Activated naive CD4-positive, alpha-beta T cell treated with anti-CD3 and anti-CD28 coated beads, Interleukin-2, amount 50 U/mL, for 72 hours (primary cell): Measurements from ENCODE around the gene CLIP2. TPM values are rescaled to one million over a fixed set of nuclear protein-coding genes. Genes with fewer than 3 reads are reported as not detected.
A peak's percentile ranks its signal among the peaks of the same experiment; 100 is the strongest.
"Not testable (repeated sequence)": the region's sequence is repeated elsewhere in the genome, so short reads cannot be mapped to it uniquely, and the experiment has no call there.

ENCODE experiments used
- ATAC-seq, 2 donors: fragments of 150-1000 bp; cut with Tn5 transposase; 2 replicates each; pipeline ENCODE4 v1.10.0; 2021; ENCODE audit warnings: mild to moderate bottlenecking in 2 of 2, moderate library complexity in 2 of 2
- DNase-seq, 2 donors: peaks; one replicate each; pipeline ENCODE4 v3.0.0; 2021 to 2022; ENCODE audit warnings: low spot score in 2 of 2
- H3K27ac Mint-ChIP-seq, 2 donors: one replicate each; pipeline ENCODE4 v1.8.0; 2022; ENCODE audit warnings: mild to moderate bottlenecking in 2 of 2, mixed read lengths in 2 of 2
- H3K36me3 Mint-ChIP-seq, 2 donors: one replicate each; pipeline ENCODE4 v1.8.0; 2022; ENCODE audit warnings: mixed read lengths in 2 of 2
- H3K9me3 Mint-ChIP-seq, 2 donors: one replicate each; pipeline ENCODE4 v1.8.0; 2022; ENCODE audit warnings: mixed read lengths in 2 of 2
- total RNA-seq, 2 donors: library from RNA; stranded (reverse); gene quantifications; one replicate each; pipeline ENCODE4 v1.2.3, GENCODE V29; 2022

CLIP2 gene
- total RNA-seq: 1 to 10 TPM in 1 of 2 donors, under 1 TPM in 1; 0.89 to 1.1 TPM

DNA sequence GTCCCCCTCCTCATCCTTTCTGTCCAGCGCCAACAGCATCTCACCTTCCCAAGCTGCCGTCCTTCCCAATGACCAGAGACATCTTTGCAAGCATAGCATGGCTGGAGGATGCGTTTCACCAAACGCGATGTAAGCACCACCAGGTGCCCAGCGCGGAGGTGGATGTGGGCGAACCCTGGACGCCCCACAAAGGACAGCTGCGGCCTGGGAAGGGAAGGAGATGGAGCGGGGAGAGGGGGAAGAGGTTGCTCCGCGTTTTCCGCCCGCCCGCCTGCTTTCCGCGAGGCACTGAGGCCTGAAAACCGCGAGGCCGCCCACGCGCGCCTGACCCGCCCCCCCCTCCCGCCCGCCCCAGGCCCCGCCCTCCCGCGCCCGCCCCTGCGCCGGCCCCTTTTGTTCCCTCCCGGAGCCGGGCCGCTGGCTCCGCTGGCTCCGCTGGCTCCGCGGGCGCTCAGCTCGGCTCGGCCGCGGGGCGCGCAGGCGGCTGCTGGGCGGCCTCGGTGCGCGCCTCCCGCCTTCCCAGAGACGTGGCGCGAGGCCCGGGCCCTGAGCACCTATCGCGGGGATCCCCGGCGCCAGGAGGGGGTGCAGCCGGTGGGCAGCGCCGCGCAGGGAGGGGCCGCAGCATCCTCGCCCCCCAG, at the start of gene CLIP2:
Gene CLIP2, plus strand, starts transcription at position 390 of the 641 bp plus-strand sequence. CDS start 28,140 bp downstream, outside the sequence.
- H3K27ac Mint-ChIP-seq: no peak within 1 kb of the TSS
- no peaks in the 10 kb centered on the region for H3K36me3 Mint-ChIP-seq
- DNase-seq (peak in 1 of 2 donors; percentile 67), ATAC-seq (peak; percentile 80 to 95)
- H3K9me3 Mint-ChIP-seq: no peaks in the 10 kb centered on the region

DNA sequence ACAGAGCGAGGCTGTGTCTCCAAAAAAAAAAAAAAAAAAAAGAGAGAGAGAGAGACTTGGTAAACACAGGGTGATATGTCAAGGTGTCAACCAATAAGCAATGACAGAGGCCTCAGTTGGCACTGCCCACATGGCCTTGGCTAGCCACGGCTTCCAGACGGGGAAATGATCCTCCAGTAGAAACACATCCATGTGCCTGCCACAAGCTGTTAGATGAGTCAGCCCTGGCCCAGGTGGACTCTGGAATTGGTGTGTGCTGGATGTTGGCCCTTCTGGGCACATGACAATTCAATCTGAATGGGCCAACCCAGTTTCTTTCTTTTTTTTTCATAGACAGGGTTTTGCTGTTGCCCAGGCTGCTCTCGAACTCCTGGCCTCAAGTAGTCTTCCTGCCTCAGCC, 48.7 kb upstream of the CLIP2 start:
- H3K9me3 Mint-ChIP-seq: no peaks in the 10 kb centered on the region
- H3K27ac Mint-ChIP-seq: no peak overlapping the region
- DNase-seq: no peak
- peaks cover 17 to 25% of the 10 kb centered on the region in 2 donors for H3K36me3 Mint-ChIP-seq
- ATAC-seq: no peak

DNA sequence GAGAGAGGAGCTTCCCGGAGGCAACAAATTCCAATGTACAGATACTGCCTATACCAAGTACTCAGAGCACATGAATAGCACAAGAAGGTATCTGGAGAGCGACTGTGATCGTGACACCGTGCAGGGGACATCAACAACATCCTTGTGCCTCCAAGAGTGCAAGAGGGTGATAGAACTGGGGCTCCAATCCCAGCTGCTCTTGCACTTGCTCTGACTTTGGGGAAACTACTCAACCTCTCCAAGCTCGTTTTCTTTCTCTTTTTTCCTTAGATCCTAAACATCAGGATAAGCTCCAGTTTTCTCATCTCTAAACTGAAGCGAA, 47.1 kb upstream of the CLIP2 start:
- ATAC-seq: no peak
- Mint-ChIP-seq H3K9me3 (no peaks in the 10 kb centered on the region), H3K27ac (peak overlapping the region in 1 of 2 donors; percentile 15), H3K36me3 (peaks cover 17 to 25% of the 10 kb centered on the region in 2 donors)
- no peak for DNase-seq

DNA sequence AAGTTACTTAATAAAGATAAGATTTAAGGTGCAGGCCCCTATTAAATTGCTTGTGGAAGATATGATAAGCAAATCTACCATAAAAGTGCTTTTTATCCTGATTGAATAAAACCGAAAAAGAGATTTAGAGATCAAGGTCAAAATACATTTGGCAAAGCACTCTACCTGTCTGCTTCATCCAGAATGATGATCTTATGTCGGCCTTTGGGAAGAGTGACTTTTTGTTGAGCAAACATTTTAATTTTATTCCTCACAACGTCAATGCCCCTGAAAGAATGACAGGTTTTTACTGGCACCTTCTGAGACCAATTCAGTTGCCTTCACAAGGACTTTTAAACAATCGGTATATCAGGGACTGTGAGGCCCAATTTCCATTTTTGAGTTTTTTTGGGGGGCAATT, 42.7 kb upstream of the CLIP2 start:
- no peak overlapping the region for H3K27ac Mint-ChIP-seq
- DNase-seq: no peak
- ATAC-seq: no peak
- peaks cover 17 to 42% of the 10 kb centered on the region in 2 donors for H3K36me3 Mint-ChIP-seq
- no peaks in the 10 kb centered on the region for H3K9me3 Mint-ChIP-seq

DNA sequence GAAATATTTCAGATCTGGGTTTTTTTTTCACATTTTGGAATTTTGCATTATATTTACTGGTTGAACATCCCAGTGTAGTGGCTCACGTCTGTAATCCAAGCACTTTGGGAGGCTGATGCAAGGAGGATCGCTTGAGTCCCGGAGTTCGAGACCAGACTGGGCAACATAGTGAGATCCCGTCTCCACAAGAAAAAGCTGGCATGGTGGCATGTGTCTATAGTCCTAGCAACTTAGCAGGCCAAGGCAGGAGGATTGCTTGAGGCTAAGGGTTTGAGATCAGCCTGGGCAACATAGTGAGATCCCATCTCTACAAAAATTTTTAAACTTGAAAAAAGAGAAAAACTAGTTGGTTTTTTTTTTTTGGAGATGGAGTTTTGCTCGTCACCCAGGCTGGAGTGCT, 41.1 kb upstream of the CLIP2 start:
- no peaks in the 10 kb centered on the region for H3K9me3 Mint-ChIP-seq
- H3K36me3 Mint-ChIP-seq: peaks cover 15 to 39% of the 10 kb centered on the region in 2 donors
- DNase-seq: no peak
- no peak overlapping the region for H3K27ac Mint-ChIP-seq
- no peak for ATAC-seq

DNA sequence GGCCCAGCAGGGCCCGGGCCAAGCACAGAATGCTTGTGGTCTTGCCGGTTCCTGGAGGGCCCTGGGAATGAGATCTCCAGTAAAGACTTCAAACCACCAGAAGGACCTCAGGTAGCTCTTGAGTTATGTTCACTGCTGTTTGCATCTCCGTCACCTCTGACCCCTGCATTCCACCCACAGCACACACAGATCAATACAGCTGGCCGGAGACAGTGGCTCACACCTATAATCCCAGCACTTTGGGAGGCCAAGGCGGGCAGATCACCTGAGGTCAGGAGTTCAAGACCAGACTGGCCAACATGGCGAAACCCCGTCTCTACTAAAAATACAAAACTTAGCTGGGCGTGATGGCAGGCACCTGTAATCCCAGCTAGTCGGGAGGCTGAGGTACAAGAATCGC, 40.1 kb upstream of the CLIP2 start:
- not testable (repeated sequence) for H3K9me3 Mint-ChIP-seq, DNase-seq, ATAC-seq, H3K27ac Mint-ChIP-seq
- H3K36me3 Mint-ChIP-seq: peaks cover 18 to 35% of the 10 kb centered on the region in 2 donors

DNA sequence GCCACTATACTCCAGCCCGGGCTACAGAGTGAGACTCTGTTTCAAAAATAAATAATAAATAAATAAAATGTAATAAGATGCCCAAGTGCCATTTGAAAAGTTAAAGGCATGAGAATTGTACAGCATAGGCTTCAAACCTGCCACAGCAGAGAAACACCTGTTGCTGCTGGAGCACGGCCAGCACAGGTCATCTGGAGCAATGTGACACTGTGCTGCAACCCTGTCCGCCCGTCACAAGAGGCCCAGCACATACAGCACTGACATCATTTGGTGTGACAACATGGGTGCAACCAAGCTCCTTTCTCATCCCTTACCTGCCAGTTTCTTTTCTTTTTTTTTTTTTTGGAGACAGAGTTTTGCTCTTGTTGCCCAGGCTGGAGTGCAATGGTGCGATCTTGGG, 36.3 kb upstream of the CLIP2 start:
- H3K36me3 Mint-ChIP-seq: peaks cover 20 to 42% of the 10 kb centered on the region in 2 donors
- ATAC-seq (no peak), DNase-seq (no peak)
- peak overlapping the region in 1 of 2 donors; percentile 97 for H3K27ac Mint-ChIP-seq
- no peaks in the 10 kb centered on the region for H3K9me3 Mint-ChIP-seq

DNA sequence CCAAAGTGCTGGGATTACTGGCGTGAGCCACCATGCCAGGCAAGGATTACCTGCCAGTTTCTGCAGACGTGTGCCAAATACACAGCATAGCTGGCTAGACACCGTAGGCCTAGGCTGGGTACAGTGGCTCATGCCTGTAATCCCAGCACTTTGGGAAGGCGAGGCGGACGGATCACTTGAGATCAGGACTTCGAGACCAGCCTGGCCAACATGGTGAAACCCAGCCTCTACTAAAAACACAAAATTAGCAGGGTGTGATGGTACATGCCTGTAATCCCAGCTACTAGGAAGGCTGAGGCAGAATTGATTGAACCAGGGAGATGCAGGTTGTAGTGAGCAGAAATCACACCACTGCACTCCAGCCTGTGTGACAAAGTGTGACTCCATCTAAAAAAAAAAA, 35.9 kb upstream of the CLIP2 start:
- ATAC-seq (no peak), DNase-seq (no peak)
- Mint-ChIP-seq H3K27ac (peak overlapping the region; percentile 96 to 97), H3K36me3 (peaks cover 20 to 41% of the 10 kb centered on the region in 2 donors), H3K9me3 (no peaks in the 10 kb centered on the region)

DNA sequence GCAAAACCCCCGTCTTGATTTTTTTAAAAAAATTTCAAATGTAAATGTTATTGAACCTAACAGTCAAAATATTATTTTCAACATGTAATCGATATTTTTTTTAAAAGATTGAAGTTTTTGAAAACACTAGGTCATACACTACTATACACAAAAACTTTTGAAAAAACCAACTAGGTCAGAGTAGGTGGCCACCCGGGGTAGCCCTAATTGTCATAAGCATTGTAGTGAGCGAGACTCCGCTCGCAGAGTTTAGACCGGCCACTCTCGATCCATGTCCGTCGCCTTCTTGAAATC, 35.4 kb upstream of the CLIP2 start:
- Mint-ChIP-seq H3K27ac (peak overlapping the region; percentile 96 to 97), H3K36me3 (peaks cover 20 to 37% of the 10 kb centered on the region in 2 donors), H3K9me3 (no peaks in the 10 kb centered on the region)
- DNase-seq (no peak), ATAC-seq (peak in 1 of 2 donors; percentile 9)

DNA sequence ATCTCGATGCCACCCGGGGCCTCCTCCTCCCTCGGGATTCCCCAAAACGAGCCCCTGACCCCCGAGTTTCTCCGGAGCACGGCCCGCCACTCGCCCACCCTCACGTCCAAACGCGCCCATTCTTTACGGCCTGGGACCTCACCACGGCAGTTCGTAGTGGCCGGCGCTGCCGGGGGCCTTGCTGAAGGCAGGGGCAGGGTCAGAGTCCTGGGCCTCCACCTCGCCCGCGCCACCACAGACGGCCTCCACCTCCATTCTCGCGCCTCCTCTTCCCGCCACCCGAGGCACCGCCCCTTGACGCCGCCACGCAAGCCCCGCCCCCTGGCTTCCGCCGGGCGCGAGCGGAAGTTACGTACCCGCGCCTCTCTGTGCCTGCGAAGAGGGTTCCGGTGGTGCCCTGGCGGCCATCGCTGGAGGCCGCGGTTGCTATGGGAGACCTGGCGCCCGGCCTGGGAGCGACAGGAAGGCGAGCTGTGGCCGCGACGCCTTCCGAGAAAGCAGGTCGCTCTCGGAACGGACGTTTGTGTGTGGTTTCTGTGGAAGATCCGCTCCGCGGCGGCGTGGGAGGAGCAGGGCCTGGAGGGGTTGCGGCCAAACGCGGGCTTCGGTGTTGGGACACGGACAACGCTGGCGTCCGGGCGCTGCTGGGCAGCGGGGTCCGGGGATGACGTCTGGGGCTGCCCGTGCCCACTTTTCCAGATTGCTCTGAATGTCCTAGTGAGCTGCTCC, 34.9 kb upstream of the CLIP2 start, which contains the start of gene RFC2:
Gene RFC2, minus strand, starts transcription at position 271 of the 729 bp plus-strand sequence. Its CDS starts 16 bp downstream, at position 255.
- peak within 1 kb of the TSS; percentile 96 to 97 for H3K27ac Mint-ChIP-seq
- peaks cover 20 to 33% of the 10 kb centered on the region in 2 donors for H3K36me3 Mint-ChIP-seq
- ATAC-seq: peak; percentile 98
- DNase-seq: peak; percentile 99 to 100
- H3K9me3 Mint-ChIP-seq: no peaks in the 10 kb centered on the region

DNA sequence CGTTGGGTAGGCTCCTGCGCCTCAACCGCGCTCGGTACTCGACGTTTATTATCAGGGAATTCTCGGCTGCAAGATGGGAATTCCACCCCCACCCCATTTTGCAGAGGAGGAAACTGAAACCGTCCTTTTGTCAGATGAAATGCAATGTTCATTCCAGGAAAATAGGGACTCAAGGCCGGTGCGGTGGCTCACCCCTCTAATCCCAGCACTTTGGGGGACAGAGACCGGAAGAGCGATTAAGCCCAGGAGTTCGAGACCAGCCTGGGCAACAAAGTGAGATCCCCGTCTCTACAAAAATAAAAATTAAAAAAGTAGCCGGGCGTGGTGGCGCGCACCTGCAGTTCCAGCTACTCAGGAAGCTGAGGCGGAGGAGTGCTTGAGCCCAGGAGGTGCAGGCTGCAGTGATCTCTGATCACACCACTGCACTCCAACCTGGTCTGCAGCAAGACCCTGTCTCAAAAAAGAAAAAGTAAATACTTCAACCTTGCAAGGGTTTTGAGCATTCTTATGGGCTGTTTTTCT, 34.3 kb upstream of the CLIP2 start:
- H3K9me3 Mint-ChIP-seq: no peaks in the 10 kb centered on the region
- ATAC-seq (no peak), DNase-seq (no peak)
- H3K27ac Mint-ChIP-seq: peak overlapping the region; percentile 96 to 97
- peaks cover 20 to 28% of the 10 kb centered on the region in 2 donors for H3K36me3 Mint-ChIP-seq

DNA sequence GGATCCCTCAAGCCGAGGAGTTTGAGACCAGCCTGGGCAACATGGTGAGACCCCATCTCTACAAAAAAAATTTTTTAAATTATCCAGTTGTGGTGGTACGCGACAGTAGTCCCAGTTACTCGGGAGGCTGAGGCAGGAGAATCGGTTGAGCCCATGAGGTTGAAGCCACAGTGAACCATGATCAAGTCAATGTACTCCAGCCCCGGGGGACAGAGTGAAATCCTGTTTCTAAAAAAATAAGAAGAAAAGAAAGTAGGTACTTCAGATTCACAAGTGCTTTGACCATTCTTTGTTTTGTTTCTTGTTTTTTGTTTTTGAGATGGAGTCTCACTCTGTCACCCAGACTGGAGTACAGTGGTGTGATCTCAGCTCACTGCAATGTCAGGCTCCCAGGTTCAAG, 33.7 kb upstream of the CLIP2 start:
- DNase-seq, ATAC-seq, H3K9me3 Mint-ChIP-seq: not testable (repeated sequence)
- Mint-ChIP-seq H3K27ac (peak overlapping the region in 1 of 2 donors; percentile 96), H3K36me3 (peaks cover 16 to 22% of the 10 kb centered on the region in 2 donors)

DNA sequence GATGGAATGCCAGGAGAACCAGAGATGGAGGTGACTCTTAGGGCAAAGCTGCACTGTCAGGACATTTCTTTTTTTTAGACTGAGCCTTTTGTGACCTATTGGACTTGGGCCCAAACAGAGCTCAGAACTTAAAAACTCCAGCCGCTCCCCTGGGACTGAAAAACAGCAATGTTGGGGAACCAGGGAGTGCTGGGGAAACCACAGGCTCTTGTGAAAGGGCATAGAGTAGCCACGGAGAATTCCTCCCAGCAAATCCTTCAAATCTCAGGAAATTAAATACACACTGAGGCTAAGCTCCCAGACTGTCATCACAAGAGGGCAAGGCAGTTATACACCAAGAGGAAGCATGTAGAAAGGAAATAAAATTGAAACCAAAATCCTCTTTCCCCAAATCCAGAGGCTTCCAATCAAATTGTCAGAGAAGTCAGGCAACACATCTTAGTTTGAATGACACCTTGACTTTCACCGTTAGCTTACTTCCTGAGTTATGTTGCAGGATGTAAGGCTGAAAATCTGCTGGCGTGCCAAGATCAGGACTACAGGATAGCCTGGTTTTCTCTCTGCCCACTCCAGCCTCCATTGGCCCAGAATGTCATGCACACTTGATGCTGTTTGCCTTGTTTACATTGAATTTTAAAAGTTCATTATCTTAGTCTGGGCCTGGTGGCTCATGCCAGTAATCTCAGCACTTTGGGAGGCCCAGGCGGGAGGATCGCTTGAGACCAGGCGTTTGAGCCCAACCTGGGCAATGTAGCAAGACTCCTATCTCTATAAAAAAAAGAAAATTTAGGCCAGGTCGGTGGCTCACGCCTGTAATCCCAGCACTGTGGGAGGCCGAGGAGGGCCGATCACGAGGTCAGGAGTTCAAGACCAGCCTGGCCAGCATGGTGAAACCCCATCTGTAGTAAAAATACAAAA, 32.5 kb upstream of the CLIP2 start:
- Mint-ChIP-seq H3K27ac (peak overlapping the region; percentile 2 to 72), H3K36me3 (peaks cover 10 to 16% of the 10 kb centered on the region in 2 donors), H3K9me3 (no peaks in the 10 kb centered on the region)
- DNase-seq (no peak), ATAC-seq (no peak)

DNA sequence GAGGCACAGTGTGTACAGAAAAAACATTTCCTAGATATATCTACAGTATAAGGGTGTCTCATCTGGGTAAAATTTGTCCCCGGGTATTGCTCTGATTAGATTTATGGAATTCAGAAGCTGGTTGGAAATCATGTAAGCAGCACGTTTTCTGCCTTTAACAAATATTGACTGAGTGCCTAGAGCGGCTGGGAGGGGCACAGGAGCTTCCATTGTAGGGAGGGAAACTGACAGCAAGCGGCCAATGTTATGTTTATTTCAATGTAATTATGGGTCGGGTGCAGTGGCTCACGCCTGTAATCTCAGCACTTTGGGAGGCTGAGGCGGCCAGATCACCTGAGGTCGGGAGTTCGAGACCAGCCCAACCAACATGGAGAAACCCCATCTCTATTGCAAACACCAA, 30.6 kb upstream of the CLIP2 start:
- DNase-seq: no peak
- peaks cover 5 to 9% of the 10 kb centered on the region in 2 donors for H3K36me3 Mint-ChIP-seq
- no peaks in the 10 kb centered on the region for H3K9me3 Mint-ChIP-seq
- no peak overlapping the region for H3K27ac Mint-ChIP-seq
- no peak for ATAC-seq

DNA sequence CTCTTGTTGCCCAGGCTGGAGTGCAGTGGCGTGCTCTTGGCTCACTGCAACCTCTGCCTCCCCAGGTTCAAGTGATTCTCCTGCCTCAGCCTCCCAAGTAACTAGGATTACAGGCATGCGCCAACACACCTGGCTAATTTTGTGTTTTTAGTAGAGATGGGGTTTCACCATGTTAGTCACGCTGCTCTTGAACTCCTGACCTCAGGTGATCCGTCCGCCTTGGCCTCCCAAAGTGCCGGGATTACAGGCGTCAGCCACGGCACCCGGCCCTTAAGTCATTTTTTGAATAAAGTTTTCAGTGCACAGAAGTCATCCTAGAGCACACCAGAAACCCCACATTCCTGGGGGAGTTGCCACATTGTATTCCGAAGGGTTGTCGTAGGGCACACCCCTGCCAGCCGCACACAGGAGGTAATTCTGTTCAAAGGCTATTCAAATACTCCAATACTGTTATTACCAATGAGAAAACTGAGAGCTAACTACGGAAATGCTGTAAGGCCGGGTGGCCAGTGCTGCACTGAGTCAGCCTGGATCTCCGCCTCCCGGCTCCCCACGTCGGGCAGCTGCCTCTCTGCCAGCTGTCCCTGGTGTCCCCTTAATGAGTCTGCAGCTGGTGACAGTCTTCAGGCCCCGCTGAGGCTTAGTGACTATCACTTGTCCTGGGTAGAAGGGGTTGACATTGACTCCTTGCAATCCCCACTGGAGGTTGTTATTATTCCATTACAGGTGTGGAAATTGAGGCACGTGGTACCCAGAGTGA, 26.4 kb upstream of the CLIP2 start:
- no peaks in the 10 kb centered on the region for H3K9me3 Mint-ChIP-seq
- no peak for DNase-seq
- no peaks in the 10 kb centered on the region for H3K36me3 Mint-ChIP-seq
- no peak overlapping the region for H3K27ac Mint-ChIP-seq
- no peak for ATAC-seq
